ENCODE results near the gene COPB1. TPM values are rescaled to one million over a fixed set of nuclear protein-coding genes. Genes with fewer than 3 reads are reported as not detected.

Gene COPB1
- polyA plus RNA-seq, 12 donors: 64.2 to 125 (median 96.2) TPM; not detected in 1

Other genes with a start within 250 kb of the COPB1 start
- 10 to 100 TPM in 11 of 12 donors, not detected in 1; 32.2 to 58.5 (median 46.9) TPM for gene RRAS2, start 140.6 kb downstream of the COPB1 start, polyA plus RNA-seq (ENCODE audit: insufficient read length in 12 of 12)
- 100 to 1,000 TPM in 11 of 12 donors, not detected in 1; 104 to 156 (median 138) TPM for gene PSMA1, start 20.6 kb upstream of the COPB1 start, polyA plus RNA-seq (ENCODE audit: insufficient read length in 12 of 12)
- gene PDE3B, start 144.0 kb upstream of the COPB1 start, polyA plus RNA-seq (ENCODE audit: insufficient read length in 12 of 12): 1 to 10 TPM in 11 of 12 donors, not detected in 1; 1.3 to 5.6 (median 2.1) TPM

All from muscle of arm (tissue), 12 donors.